NCI-H510A (cell line): Measurements from ENCODE around the gene EDIL3.
"Not testable (repeated sequence)": the region's sequence is repeated elsewhere in the genome, so short reads cannot be mapped to it uniquely, and the experiment has no call there.

Experiments used
- DNase-seq: peaks from one replicate; lab custom pipeline; 2025; lab: John Stamatoyannopoulos, UW

Gene EDIL3

GRCh38 chr5:84298628-84299027, 86.1 kb downstream of the EDIL3 start:
- no peak for DNase-seq

- DNase-seq = not testable (repeated sequence)
These were observed 87.0 kb downstream of the EDIL3 start for GRCh38 chr5:84297641-84298040.

GRCh38 chr5:84292788-84293653, 91.7 kb downstream of the EDIL3 start:
- DNase-seq = no peak

- DNase-seq = no peak
These were observed 92.6 kb downstream of the EDIL3 start for GRCh38 chr5:84292000-84292642.

- DNase-seq = no peak
These were observed 94.0 kb downstream of the EDIL3 start for GRCh38 chr5:84290673-84291072.

GRCh38 chr5:84290161-84290560, 94.5 kb downstream of the EDIL3 start:
- DNase-seq = no peak

- no peak for DNase-seq
These were observed 96.7 kb downstream of the EDIL3 start for GRCh38 chr5:84287951-84288350.

GRCh38 chr5:84286662-84287061, 98.0 kb downstream of the EDIL3 start:
- no peak for DNase-seq

GRCh38 chr5:84285641-84286637, 98.7 kb downstream of the EDIL3 start:
- no peak for DNase-seq

- no peak for DNase-seq
These were observed 103.3 kb downstream of the EDIL3 start for GRCh38 chr5:84281383-84281782.

- DNase-seq = no peak
These were observed 105.4 kb downstream of the EDIL3 start for GRCh38 chr5:84279234-84279633.

GRCh38 chr5:84275609-84276008, 109.1 kb downstream of the EDIL3 start:
- no peak for DNase-seq

GRCh38 chr5:84274585-84275468, 109.9 kb downstream of the EDIL3 start:
- no peak for DNase-seq

GRCh38 chr5:84273517-84273883, 111.2 kb downstream of the EDIL3 start:
- DNase-seq = no peak

GRCh38 chr5:84272771-84273516, 111.7 kb downstream of the EDIL3 start:
- no peak for DNase-seq

GRCh38 chr5:84265739-84266550, 118.7 kb downstream of the EDIL3 start:
- DNase-seq = no peak

GRCh38 chr5:84265130-84265529, 119.5 kb downstream of the EDIL3 start:
- DNase-seq = no peak

GRCh38 chr5:84260939-84261338, 123.7 kb downstream of the EDIL3 start:
- DNase-seq = no peak

GRCh38 chr5:84260140-84260539, 124.5 kb downstream of the EDIL3 start:
- no peak for DNase-seq
